ENCODE results near the gene PRR13. TPM values are rescaled to one million over a fixed set of nuclear protein-coding genes. Genes with fewer than 3 reads are reported as not detected.

PRR13 gene
- total and polyA plus RNA-seq, 2 of the 13 experiments (the other 11 are each of a cell fraction or from before 2014, with no cell fraction given) = 65.0 to 102 TPM

GRCh38 chr12:53461591-53461990 is 20.1 kb downstream of the PRR13 start (continued):
- TF ChIP-seq ZNF281 (CRISPR knock-in tag; IDR thresholded peaks at IDR 0.05; ENCODE audit: borderline replicate concordance) (no peak), MATR3 (CRISPR knock-in tag; IDR thresholded peaks at IDR 0.05) (no peak), NKX3-1 (CRISPR knock-in tag; IDR thresholded peaks at IDR 0.05) (no peak)

- H2AFZ ChIP-seq (ENCODE audit: low read length) = no peak overlapping the region
- FAIRE-seq = no peak
- no peak overlapping the region for H3K4me2 ChIP-seq (ENCODE audit: low read depth, low read length)
- in situ Hi-C loops (cut with HindIII; ENCODE audit: extremely low pct_ligation_motif_present, low pct_unique_long_range_greater_than_20kb) (no loop called here), intact Hi-C loops (cut with micrococcal nuclease; ENCODE audit: unreplicated experiment) (no loop called here)
- no peak overlapping the region for H3K4me3 ChIP-seq (replicated peaks in 1 of 3; ENCODE audit: insufficient read depth in 1 of 3, low read depth in 2 of 3, low read length in 3 of 3)
- ATAC-seq = peak; percentile 24
- H3K27ac ChIP-seq (ENCODE audit: extremely low read length, insufficient read depth, low read length) = peak overlapping the region; percentile 19
- H3K27me3 ChIP-seq (ENCODE audit: control insufficient read depth in 1 of 2, insufficient read depth in 2 of 2, low read length in 2 of 2) = no peaks in the 10 kb centered on the region
- peaks cover 35 to 98% of the 10 kb centered on the region in 2 experiments for H3K36me3 ChIP-seq (replicated peaks in 1 of 2; ENCODE audit: control insufficient read depth in 1 of 2, insufficient read depth in 2 of 2, low read length in 2 of 2)
- WGBS (ENCODE audit: low lambda C conversion rate) = 79% methylated on average over 3 of the region's 3 CpGs
- peaks cover 77% of the 10 kb centered on the region for H4K20me1 ChIP-seq (ENCODE audit: insufficient read depth, low read length)
- H3K79me2 ChIP-seq (ENCODE audit: insufficient read depth, low read length) = peaks cover 66% of the 10 kb centered on the region
- H3K9ac ChIP-seq (ENCODE audit: insufficient read depth, low read depth, low read length) = no peak overlapping the region
- no TSS peak for BruUV-seq (replicated peaks)
- H3K9me3 ChIP-seq (ENCODE audit: low read length) = no peaks in the 10 kb centered on the region
- H3K4me1 ChIP-seq (ENCODE audit: insufficient read depth, low read length) = peaks cover 57% of the 10 kb centered on the region
- POLR2A ChIA-PET = interaction anchor here (1.2 to 1.8 kb wide), 2 partner anchors 9 to 38 kb away, joined by 4 to 8 read pairs; partner anchors contain the start of genes MAP3K12 and TARBP2
- DNase-seq (ENCODE audit: low spot score) = no peak
- CTCF ChIA-PET (ENCODE audit: low intra/inter-chr PET ratio, low total read pairs) = no interaction called here
- TF ChIP-seq ZNF557 (CRISPR knock-in tag; IDR thresholded peaks at IDR 0.05) = no peak
- no peak for TF ChIP-seq CCAR2 (optimal IDR thresholded peaks at IDR 0.05; ENCODE audit: low read depth, low read length)
- no peak for TF ChIP-seq ZNF317 (CRISPR knock-in tag; IDR thresholded peaks at IDR 0.05)
- TF ChIP-seq ZNF672 (CRISPR knock-in tag; IDR thresholded peaks at IDR 0.05) = no peak
- TF ChIP-seq PAWR (CRISPR knock-in tag; IDR thresholded peaks at IDR 0.05; ENCODE audit: borderline replicate concordance) = no peak
- TF ChIP-seq HOMEZ (CRISPR knock-in tag; IDR thresholded peaks at IDR 0.05; ENCODE audit: low read depth) = no peak
- TF ChIP-seq HNRNPK (IDR thresholded peaks at IDR 0.05; ENCODE audit: low read depth, low read length, poor library complexity, severe bottlenecking) = peak; percentile 46
- TF ChIP-seq SOX5 (CRISPR knock-in tag; IDR thresholded peaks at IDR 0.05; ENCODE audit: borderline replicate concordance) = no peak
- peak; percentile 52 for TF ChIP-seq TFAP4 (IDR thresholded peaks at IDR 0.05; ENCODE audit: borderline replicate concordance, low read depth)
- no peak for TF ChIP-seq TARDBP (CRISPR knock-in tag; IDR thresholded peaks at IDR 0.05)
- TF ChIP-seq ZNF550 (CRISPR knock-in tag; IDR thresholded peaks at IDR 0.05; ENCODE audit: borderline replicate concordance) = no peak
- no peak for TF ChIP-seq ZZZ3 (CRISPR knock-in tag; IDR thresholded peaks at IDR 0.05; ENCODE audit: borderline replicate concordance)
- no peak for TF ChIP-seq ZNF772 (CRISPR knock-in tag; IDR thresholded peaks at IDR 0.05)
- no peak for TF ChIP-seq DMAP1 (CRISPR knock-in tag; IDR thresholded peaks at IDR 0.05)
- no peak for TF ChIP-seq ZNF850 (CRISPR knock-in tag; conservative IDR thresholded peaks at IDR 0.05)
- TF ChIP-seq SAFB2 (CRISPR knock-in tag; IDR thresholded peaks at IDR 0.05; ENCODE audit: borderline replicate concordance, low read depth) = no peak
- no peak for TF ChIP-seq FIP1L1 (IDR thresholded peaks at IDR 0.05; ENCODE audit: borderline replicate concordance, insufficient read depth, low read depth, low read length)
Observed at GRCh38 chr12:53462935-53463334, 21.4 kb downstream of the PRR13 start.

Measured in HepG2 (cell line).